Vagina (tissue), 2 donors: ENCODE measurements around the gene EVI2A. TPM values are rescaled to one million over a fixed set of nuclear protein-coding genes. Genes with fewer than 3 reads are reported as not detected.
"Not testable (repeated sequence)": the region's sequence is repeated elsewhere in the genome, so short reads cannot be mapped to it uniquely, and the experiment has no call there.

ENCODE experiments used
- DNase-seq, 2 donors: peaks; one replicate each; pipeline ENCODE4 v3.0.0-alpha.2; 2017; ENCODE audit errors: extremely low spot score in 2 of 2
- H3K27ac ChIP-seq: fragments of 200-600 bp; sonication (generic); one replicate; pipeline ENCODE4 v1.5.1; 2019
- H3K27me3 ChIP-seq: fragments of 200-600 bp; sonication (generic); one replicate; pipeline ENCODE4 v1.5.1; 2019
- H3K36me3 ChIP-seq, 2 donors: fragments of 200-600 bp; sonication (generic); one replicate each; pipeline ENCODE4 v1.5.1; 2017 to 2019
- H3K4me1 ChIP-seq: fragments of 200-600 bp; sonication (generic); one replicate; pipeline ENCODE4 v1.5.1; 2019
- H3K4me3 ChIP-seq, 2 donors: fragments of 200-600 bp; sonication (generic); 1 replicate in 1 of 2; 2 replicates in 1 of 2; pipeline ENCODE4 v1.5.1; 2016 to 2019
- H3K9me3 ChIP-seq: fragments of 200-600 bp; sonication (generic); one replicate; pipeline ENCODE4 v1.5.1; 2019
- POLR2A ChIP-seq, 2 donors: fragments of 450-650 bp; IDR thresholded peaks; one replicate each; pipeline ENCODE4 v1.6.1; 2017; ENCODE audit warnings: antibody characterized with exemption in 2 of 2, mild to moderate bottlenecking in 2 of 2, moderate library complexity in 2 of 2
- POLR2AphosphoS5 ChIP-seq, 2 donors: sonication (generic); formaldehyde crosslinking; IDR thresholded peaks; one replicate each; pipeline ENCODE4 v1.9.0; 2017; ENCODE audit warnings: antibody characterized with exemption in 2 of 2, mild to moderate bottlenecking in 2 of 2, low read depth in 1 of 2; ENCODE audit not compliant: insufficient read depth in 1 of 2
- intact Hi-C: fragments of 100-400 bp; cut with DNase I; formaldehyde crosslinking; loops from one replicate; pipeline ENCODE4 v1.15.1; 2023
- total RNA-seq: library from RNA; depleted of rRNA; stranded (reverse); fragments of >200 nt; gene quantifications from one replicate; pipeline ENCODE4 v1.2.3, GENCODE V29; 2016
- TF ChIP-seq, protein P1 (sequence below), 3 experiments: fragments of 450-650 bp in 2 of 3; fragments of 200-600 bp in 1 of 3; sonication (generic) in 1 of 3; IDR thresholded peaks; one replicate each; pipeline ENCODE4 v1.5.1; 2017 to 2019; ENCODE audit warnings: antibody characterized with exemption in 3 of 3, mild to moderate bottlenecking in 2 of 3, moderate library complexity in 2 of 3

EVI2A gene
- total RNA-seq, 1 donor from 2014 or later = 0.98 TPM

DNA sequence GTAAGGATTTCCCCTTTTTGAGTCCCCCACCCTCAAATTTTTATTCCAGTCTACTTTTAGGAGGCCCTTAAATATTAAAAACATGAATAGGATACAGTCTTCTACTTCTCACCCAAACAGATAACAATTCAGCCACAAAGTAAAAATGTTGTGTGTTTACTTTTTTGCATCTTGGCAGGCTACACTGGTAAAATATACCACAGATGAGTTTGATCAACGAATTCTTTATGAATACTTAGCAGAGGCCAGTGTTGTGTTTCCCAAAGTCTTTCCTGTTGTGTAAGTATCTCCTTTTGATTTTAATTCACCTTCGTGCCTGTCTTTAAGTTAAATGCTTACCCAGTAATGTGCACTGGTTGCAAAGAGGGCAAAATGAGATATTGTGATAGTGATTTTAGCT lies 35.7 kb upstream of the EVI2A start:
- no peak for DNase-seq
- H3K4me1 ChIP-seq = no peaks in the 10 kb centered on the region
- H3K4me3 ChIP-seq = no peak overlapping the region
- no peaks in the 10 kb centered on the region for H3K27me3 ChIP-seq
- H3K9me3 ChIP-seq = no peaks in the 10 kb centered on the region
- no peak for TF ChIP-seq POLR2AphosphoS5 (IDR thresholded peaks at IDR 0.05; ENCODE audit: insufficient read depth in 1 of 2, low read depth in 1 of 2)
- TF ChIP-seq, protein P1, sequence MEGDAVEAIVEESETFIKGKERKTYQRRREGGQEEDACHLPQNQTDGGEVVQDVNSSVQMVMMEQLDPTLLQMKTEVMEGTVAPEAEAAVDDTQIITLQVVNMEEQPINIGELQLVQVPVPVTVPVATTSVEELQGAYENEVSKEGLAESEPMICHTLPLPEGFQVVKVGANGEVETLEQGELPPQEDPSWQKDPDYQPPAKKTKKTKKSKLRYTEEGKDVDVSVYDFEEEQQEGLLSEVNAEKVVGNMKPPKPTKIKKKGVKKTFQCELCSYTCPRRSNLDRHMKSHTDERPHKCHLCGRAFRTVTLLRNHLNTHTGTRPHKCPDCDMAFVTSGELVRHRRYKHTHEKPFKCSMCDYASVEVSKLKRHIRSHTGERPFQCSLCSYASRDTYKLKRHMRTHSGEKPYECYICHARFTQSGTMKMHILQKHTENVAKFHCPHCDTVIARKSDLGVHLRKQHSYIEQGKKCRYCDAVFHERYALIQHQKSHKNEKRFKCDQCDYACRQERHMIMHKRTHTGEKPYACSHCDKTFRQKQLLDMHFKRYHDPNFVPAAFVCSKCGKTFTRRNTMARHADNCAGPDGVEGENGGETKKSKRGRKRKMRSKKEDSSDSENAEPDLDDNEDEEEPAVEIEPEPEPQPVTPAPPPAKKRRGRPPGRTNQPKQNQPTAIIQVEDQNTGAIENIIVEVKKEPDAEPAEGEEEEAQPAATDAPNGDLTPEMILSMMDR (IDR thresholded peaks at IDR 0.05) = no peak
- no peak for TF ChIP-seq POLR2A (IDR thresholded peaks at IDR 0.05)
- H3K27ac ChIP-seq = no peak overlapping the region
- peaks cover 0 to 36% of the 10 kb centered on the region in 2 donors for H3K36me3 ChIP-seq
- intact Hi-C loops = no loop called here

- H3K27ac ChIP-seq = no peak overlapping the region
- no peak for DNase-seq
- no peaks in the 10 kb centered on the region for H3K9me3 ChIP-seq
- intact Hi-C loops = no loop called here
- TF ChIP-seq POLR2A (IDR thresholded peaks at IDR 0.05) (no peak), POLR2AphosphoS5 (IDR thresholded peaks at IDR 0.05; ENCODE audit: insufficient read depth in 1 of 2, low read depth in 1 of 2) (no peak)
- TF ChIP-seq, protein P1 (IDR thresholded peaks at IDR 0.05) = no peak
- H3K36me3 ChIP-seq = peaks cover 0 to 40% of the 10 kb centered on the region in 2 donors
- no peaks in the 10 kb centered on the region for H3K27me3 ChIP-seq
- no peaks in the 10 kb centered on the region for H3K4me1 ChIP-seq
- no peak overlapping the region for H3K4me3 ChIP-seq
Observed at GRCh38 chr17:31355935-31356334, 34.5 kb upstream of the EVI2A start.

DNA sequence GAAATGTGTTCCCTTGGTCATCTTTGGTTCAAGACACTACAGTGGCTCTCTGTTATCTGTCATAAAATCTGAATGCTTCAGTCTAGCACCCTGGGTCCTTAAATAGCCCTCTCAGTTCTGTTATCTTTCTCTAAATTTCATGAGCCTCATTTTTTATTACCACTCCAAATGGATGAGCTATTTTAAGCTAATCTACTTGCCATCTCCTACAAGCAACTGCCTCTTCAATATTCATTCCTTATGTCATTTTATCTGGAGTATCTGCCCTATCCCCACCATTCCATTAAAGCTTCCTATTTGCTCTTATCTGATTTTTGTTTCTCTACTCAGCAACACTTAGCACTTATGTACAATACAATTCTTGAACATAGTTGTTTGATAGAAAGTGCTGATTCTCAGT lies 28.0 kb upstream of the EVI2A start:
- H3K36me3 ChIP-seq = peaks cover 0 to 47% of the 10 kb centered on the region in 2 donors
- H3K9me3 ChIP-seq = no peaks in the 10 kb centered on the region
- TF ChIP-seq, protein P1 (IDR thresholded peaks at IDR 0.05) = no peak
- TF ChIP-seq POLR2AphosphoS5 (IDR thresholded peaks at IDR 0.05; ENCODE audit: insufficient read depth in 1 of 2, low read depth in 1 of 2) = no peak
- TF ChIP-seq POLR2A (IDR thresholded peaks at IDR 0.05) = no peak
- H3K27ac ChIP-seq = no peak overlapping the region
- intact Hi-C loops = no loop called here
- DNase-seq = no peak
- H3K4me3 ChIP-seq = no peak overlapping the region
- H3K4me1 ChIP-seq = no peaks in the 10 kb centered on the region
- no peaks in the 10 kb centered on the region for H3K27me3 ChIP-seq

DNA sequence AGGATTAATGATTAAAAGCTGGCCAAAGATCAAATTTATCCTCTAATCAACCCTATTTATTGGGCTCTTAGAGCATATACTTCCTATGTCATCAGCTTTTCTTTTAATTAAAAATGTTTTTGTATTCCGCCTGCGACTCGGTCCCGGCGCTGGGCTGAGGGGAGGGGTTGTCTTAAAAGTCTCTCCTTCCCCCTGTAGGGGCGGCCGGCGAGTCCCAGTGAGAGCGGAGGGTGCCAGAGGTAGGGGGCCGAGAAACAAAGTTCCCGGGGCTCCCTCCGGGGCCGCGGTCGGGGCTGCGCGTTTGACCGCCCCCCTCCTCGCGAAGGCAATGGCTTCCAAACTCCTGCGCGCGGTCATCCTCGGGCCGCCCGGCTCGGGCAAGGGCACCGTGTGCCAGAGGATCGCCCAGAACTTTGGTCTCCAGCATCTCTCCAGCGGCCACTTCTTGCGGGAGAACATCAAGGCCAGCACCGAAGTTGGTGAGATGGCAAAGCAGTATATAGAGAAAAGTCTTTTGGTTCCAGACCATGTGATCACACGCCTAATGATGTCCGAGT lies 23.8 kb upstream of the EVI2A start:
- H3K4me3 ChIP-seq, H3K27me3 ChIP-seq, intact Hi-C loops, DNase-seq, H3K9me3 ChIP-seq, H3K4me1 ChIP-seq, H3K27ac ChIP-seq: not testable (repeated sequence)
- H3K36me3 ChIP-seq = peaks cover 0 to 26% of the 10 kb centered on the region in 2 donors

DNA sequence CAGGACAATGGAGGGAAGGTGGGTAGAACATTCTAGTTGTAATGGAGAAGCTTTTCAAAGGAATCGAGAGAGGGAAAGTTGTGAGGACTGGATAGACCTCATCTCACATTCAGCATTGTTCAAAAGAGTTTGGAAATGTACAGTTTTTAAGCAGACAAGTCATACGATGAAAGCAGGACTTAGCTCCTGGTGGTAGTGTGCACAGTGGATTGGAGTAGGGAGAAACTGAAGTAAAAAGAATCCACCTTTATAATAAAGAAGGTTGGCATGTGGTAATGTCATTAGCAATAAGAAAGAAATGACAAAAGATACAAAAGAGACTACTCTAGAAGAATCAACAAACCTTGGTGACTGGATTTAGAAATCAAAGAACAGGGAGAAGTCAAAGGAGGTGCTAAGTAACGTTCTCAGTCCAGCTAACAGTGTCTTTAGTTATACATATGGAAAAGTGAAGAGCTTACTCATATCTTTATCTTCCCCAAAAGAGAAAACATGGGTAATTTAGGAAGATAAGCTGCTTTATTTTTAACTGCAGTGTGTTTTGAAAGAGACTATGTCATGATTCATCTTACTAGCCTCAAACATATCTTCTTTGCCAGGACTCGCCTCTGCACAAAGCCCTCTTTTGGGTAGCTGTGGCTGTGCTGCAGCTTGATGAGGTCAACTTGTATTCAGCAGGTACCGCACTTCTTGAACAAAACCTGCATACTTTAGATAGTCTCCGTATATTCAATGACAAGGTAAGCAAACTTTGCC lies 18.7 kb upstream of the EVI2A start:
- no peak for DNase-seq
- intact Hi-C loops = no loop called here
- Histone ChIP-seq H3K36me3 (peaks cover 0 to 23% of the 10 kb centered on the region in 2 donors), H3K4me1 (no peaks in the 10 kb centered on the region), H3K9me3 (no peaks in the 10 kb centered on the region), H3K27me3 (no peaks in the 10 kb centered on the region), H3K27ac (no peak overlapping the region), H3K4me3 (no peak overlapping the region)
- TF ChIP-seq, protein P1 (IDR thresholded peaks at IDR 0.05) = no peak
- no peak for TF ChIP-seq POLR2A (IDR thresholded peaks at IDR 0.05)
- TF ChIP-seq POLR2AphosphoS5 (IDR thresholded peaks at IDR 0.05; ENCODE audit: insufficient read depth in 1 of 2, low read depth in 1 of 2) = no peak
